ENCODE measurements around the gene DUSP1. TPM values are rescaled to one million over a fixed set of nuclear protein-coding genes. Genes with fewer than 3 reads are reported as not detected.

DUSP1 gene
- total and polyA plus RNA-seq, 8 donors, result 76.4 to 690 (median 288) TPM

- TF ChIP-seq POLR2A (IDR thresholded peaks at IDR 0.05) (no peak), EP300 (IDR thresholded peaks at IDR 0.05) (no peak), POLR2AphosphoS5 (IDR thresholded peaks at IDR 0.05) (no peak), CTCF (IDR thresholded peaks at IDR 0.05) (no peak)
- no peak overlapping the region for H3K4me3 ChIP-seq
- H3K27ac ChIP-seq, result peak overlapping the region in 4 of 5 donors; percentile 80 to 85 (median 83)
- intact Hi-C loops (cut with DNase I; ENCODE audit: low total_unique reads), result no loop called here
- peaks cover 30 to 70% (median 38%) of the 10 kb centered on the region in 4 donors for H3K4me1 ChIP-seq
- no peaks in the 10 kb centered on the region for H3K36me3 ChIP-seq
- H3K9me3 ChIP-seq, result no peaks in the 10 kb centered on the region
- DNase-seq, result peak in 1 of 2 donors; percentile 6
- WGBS, 5 donors, result 84 to 96% (median 95%) methylated on average over 6 of the region's 6 CpGs
- no peaks in the 10 kb centered on the region for H3K27me3 ChIP-seq
Measured at GRCh38 chr5:172796306-172796705, 25.3 kb upstream of the DUSP1 start.

GRCh38 chr5:172795318-172795977 is 24.5 kb upstream of the DUSP1 start:
- Histone ChIP-seq H3K4me1 (peaks cover 30 to 70% (median 39%) of the 10 kb centered on the region in 4 donors), H3K36me3 (no peaks in the 10 kb centered on the region), H3K4me3 (no peak overlapping the region), H3K27me3 (no peaks in the 10 kb centered on the region), H3K9me3 (no peaks in the 10 kb centered on the region), H3K27ac (peak overlapping the region; percentile 13 to 85 (median 82))
- peak; percentile 72 to 95 for DNase-seq
- 33 to 64% (median 50%) methylated on average over 13 of the region's 13 CpGs for WGBS, 5 donors
- intact Hi-C loops (cut with DNase I; ENCODE audit: low total_unique reads), result no loop called here
- TF ChIP-seq POLR2AphosphoS5 (IDR thresholded peaks at IDR 0.05) (peak; percentile 84 to 99 (median 95)), EP300 (IDR thresholded peaks at IDR 0.05) (peak; percentile 93), POLR2A (IDR thresholded peaks at IDR 0.05) (no peak)

- no peaks in the 10 kb centered on the region for H3K9me3 ChIP-seq
- no peak for DNase-seq
- no peaks in the 10 kb centered on the region for H3K27me3 ChIP-seq
- 76 to 87% (median 85%) methylated on average over 17 of the region's 17 CpGs for WGBS, 5 donors
- H3K36me3 ChIP-seq, result no peaks in the 10 kb centered on the region
- peaks cover 42 to 76% (median 53%) of the 10 kb centered on the region in 4 donors for H3K4me1 ChIP-seq
- intact Hi-C loops (cut with DNase I; ENCODE audit: low total_unique reads), result no loop called here
- no peak overlapping the region for H3K4me3 ChIP-seq
- TF ChIP-seq POLR2A (IDR thresholded peaks at IDR 0.05) (no peak), CTCF (IDR thresholded peaks at IDR 0.05) (no peak), POLR2AphosphoS5 (IDR thresholded peaks at IDR 0.05) (no peak), EP300 (IDR thresholded peaks at IDR 0.05) (no peak)
- peak overlapping the region in 4 of 5 donors; percentile 80 to 85 (median 83) for H3K27ac ChIP-seq
Measured at GRCh38 chr5:172793577-172794488, 22.8 kb upstream of the DUSP1 start.

GRCh38 chr5:172792701-172793570 is 21.9 kb upstream of the DUSP1 start:
- no peaks in the 10 kb centered on the region for H3K36me3 ChIP-seq
- TF ChIP-seq CTCF (IDR thresholded peaks at IDR 0.05), result no peak
- TF ChIP-seq POLR2AphosphoS5 (IDR thresholded peaks at IDR 0.05), result no peak
- TF ChIP-seq EP300 (IDR thresholded peaks at IDR 0.05), result no peak
- TF ChIP-seq POLR2A (IDR thresholded peaks at IDR 0.05), result no peak
- H3K4me3 ChIP-seq, result no peak overlapping the region
- no peaks in the 10 kb centered on the region for H3K9me3 ChIP-seq
- no peak for DNase-seq
- WGBS, 5 donors, result 78 to 90% (median 88%) methylated on average over 12 to 13 of the region's 13 CpGs
- peaks cover 42 to 76% (median 56%) of the 10 kb centered on the region in 4 donors for H3K4me1 ChIP-seq
- no peaks in the 10 kb centered on the region for H3K27me3 ChIP-seq
- intact Hi-C loops (cut with DNase I; ENCODE audit: low total_unique reads), result no loop called here
- H3K27ac ChIP-seq, result peak overlapping the region in 4 of 5 donors; percentile 80 to 85 (median 83)
